ENCODE results near the gene DBH. TPM values are rescaled to one million over a fixed set of nuclear protein-coding genes. Genes with fewer than 3 reads are reported as not detected.

The DBH gene
- total RNA-seq, 1 donor from 2014 or later, result not detected

GRCh38 chr9:133667759-133668450 lies 31.7 kb downstream of the DBH start:
- H3K36me3 ChIP-seq (ENCODE audit: control insufficient read depth, insufficient read depth, low read length), result no peaks in the 10 kb centered on the region
- DNase-seq (ENCODE audit: low read depth) (no peak), FAIRE-seq (no peak)
- TF ChIP-seq CTCF (IDR thresholded peaks at IDR 0.05; ENCODE audit: insufficient read depth, low read length, severe bottlenecking), result no peak
- no peaks in the 10 kb centered on the region for H3K27me3 ChIP-seq (ENCODE audit: control insufficient read depth, insufficient read depth, low read length)
- no peak overlapping the region for H3K4me3 ChIP-seq (ENCODE audit: low read depth, low read length)

GRCh38 chr9:133669182-133669801 lies 33.1 kb downstream of the DBH start:
- Histone ChIP-seq H3K27me3 (ENCODE audit: control insufficient read depth, insufficient read depth, low read length) (no peaks in the 10 kb centered on the region), H3K36me3 (ENCODE audit: control insufficient read depth, insufficient read depth, low read length) (no peaks in the 10 kb centered on the region), H3K4me3 (ENCODE audit: low read depth, low read length) (no peak overlapping the region)
- DNase-seq (ENCODE audit: low read depth), result no peak
- no peak for TF ChIP-seq CTCF (IDR thresholded peaks at IDR 0.05; ENCODE audit: insufficient read depth, low read length, severe bottlenecking)
- FAIRE-seq, result no peak

DNA sequence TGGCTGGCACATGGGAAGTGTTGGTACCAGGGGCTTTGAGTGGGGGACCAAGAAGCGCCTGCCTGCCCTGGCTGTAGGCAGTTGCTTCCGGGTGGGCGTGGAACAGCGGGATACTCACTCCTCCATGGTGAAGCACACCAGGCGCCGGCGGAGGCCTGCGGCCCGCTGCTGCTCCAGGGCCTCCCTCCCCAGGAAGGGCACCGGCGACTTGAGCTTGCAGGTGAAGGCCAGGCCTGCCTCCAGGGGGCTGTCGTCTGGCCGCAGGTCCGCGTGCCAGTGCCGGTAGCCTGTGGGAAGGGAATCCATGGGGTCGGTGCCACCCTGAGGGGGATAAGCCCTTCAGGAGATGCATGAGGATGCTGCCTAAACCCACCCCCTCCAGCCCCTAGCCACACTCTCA lies 34.3 kb downstream of the DBH start:
- FAIRE-seq, result no peak
- H3K27me3 ChIP-seq (ENCODE audit: control insufficient read depth, insufficient read depth, low read length), result no peaks in the 10 kb centered on the region

DNA sequence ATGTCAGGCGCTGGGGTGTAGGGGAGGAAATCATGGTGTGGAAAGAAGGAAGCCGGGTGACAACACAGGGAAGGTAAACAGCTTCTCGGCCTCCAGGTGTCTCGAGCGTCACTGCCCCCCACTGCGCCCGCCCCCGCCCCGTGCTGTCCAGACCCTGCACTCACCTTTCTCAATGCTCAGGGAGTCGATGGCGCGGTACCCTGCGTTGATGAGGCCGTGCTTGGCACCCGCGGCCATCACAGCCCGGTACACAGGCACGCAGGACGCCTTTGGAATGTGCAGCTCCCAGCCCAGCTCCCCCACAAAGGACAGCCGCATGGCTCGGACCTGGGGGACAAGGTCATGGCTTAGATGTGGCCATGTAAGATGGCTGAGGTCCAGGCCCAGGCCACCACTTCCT lies 35.2 kb downstream of the DBH start:
- Histone ChIP-seq H3K27me3 (ENCODE audit: control insufficient read depth, insufficient read depth, low read length) (no peaks in the 10 kb centered on the region), H3K4me3 (ENCODE audit: low read depth, low read length) (no peak overlapping the region), H3K36me3 (ENCODE audit: control insufficient read depth, insufficient read depth, low read length) (no peaks in the 10 kb centered on the region)
- no peak for DNase-seq (ENCODE audit: low read depth)
- no peak for FAIRE-seq
- no peak for TF ChIP-seq CTCF (IDR thresholded peaks at IDR 0.05; ENCODE audit: insufficient read depth, low read length, severe bottlenecking)

More for the DNA sequence above, 34.3 kb downstream of the DBH start:
- no peak for TF ChIP-seq CTCF (IDR thresholded peaks at IDR 0.05; ENCODE audit: insufficient read depth, low read length, severe bottlenecking)
- no peaks in the 10 kb centered on the region for H3K36me3 ChIP-seq (ENCODE audit: control insufficient read depth, insufficient read depth, low read length)
- DNase-seq (ENCODE audit: low read depth), result no peak
- no peak overlapping the region for H3K4me3 ChIP-seq (ENCODE audit: low read depth, low read length)

GRCh38 chr9:133672503-133673257 lies 36.5 kb downstream of the DBH start:
- TF ChIP-seq CTCF (IDR thresholded peaks at IDR 0.05; ENCODE audit: insufficient read depth, low read length, severe bottlenecking), result no peak
- DNase-seq (ENCODE audit: low read depth), result no peak
- Histone ChIP-seq H3K4me3 (ENCODE audit: low read depth, low read length) (no peak overlapping the region), H3K36me3 (ENCODE audit: control insufficient read depth, insufficient read depth, low read length) (no peaks in the 10 kb centered on the region), H3K27me3 (ENCODE audit: control insufficient read depth, insufficient read depth, low read length) (no peaks in the 10 kb centered on the region)
- FAIRE-seq, result no peak
